Endothelial cell of hepatic sinusoid (primary cell): ENCODE data around the gene CACNA1S.

Source experiments
- in situ Hi-C: cut with HindIII; loops from 2 replicates; pipeline ENCODE4 v1.10.0; 2017; ENCODE audit warnings: low sequenced_read_pairs

The CACNA1S gene

DNA sequence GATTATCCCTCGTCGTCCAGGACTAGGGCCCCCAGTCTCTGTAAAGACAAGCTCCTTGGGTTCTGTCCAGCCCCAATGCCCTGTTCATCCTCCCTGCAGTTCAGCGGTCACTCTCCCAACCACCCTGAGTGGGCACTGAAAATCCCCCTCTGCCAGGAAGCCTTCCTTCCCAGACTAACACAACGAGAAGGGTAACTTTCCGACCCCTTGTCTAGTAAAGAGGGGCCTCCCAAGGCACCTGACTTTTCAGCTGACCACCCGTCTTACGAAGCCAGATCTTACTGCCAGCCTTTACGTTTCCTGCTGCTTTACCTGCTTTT, 28.7 kb upstream of the CACNA1S start:
- in situ Hi-C loops = no loop called here

GRCh38 chr1:201140235-201140940, 28.2 kb upstream of the CACNA1S start:
- in situ Hi-C loops = no loop called here

DNA sequence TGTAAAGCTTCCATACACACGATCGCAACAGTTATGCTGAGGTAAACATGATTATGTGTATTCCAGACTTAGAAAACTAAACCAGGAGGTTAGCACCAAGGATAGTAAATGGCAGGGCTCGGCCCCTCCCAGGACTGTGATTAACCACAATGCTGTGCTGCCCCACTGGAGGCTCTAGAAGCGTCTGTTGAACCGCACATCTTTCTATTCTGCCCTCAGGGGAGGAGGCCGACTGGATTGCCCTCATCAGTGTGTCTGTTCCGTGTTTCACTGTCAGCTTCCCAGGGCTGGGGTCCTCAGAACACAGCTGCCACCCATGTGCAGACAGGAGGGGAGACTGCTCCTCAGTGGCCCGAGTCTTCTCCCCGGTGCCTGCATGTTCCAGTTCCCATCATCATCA, 27.5 kb upstream of the CACNA1S start:
- in situ Hi-C loops = no loop called here

DNA sequence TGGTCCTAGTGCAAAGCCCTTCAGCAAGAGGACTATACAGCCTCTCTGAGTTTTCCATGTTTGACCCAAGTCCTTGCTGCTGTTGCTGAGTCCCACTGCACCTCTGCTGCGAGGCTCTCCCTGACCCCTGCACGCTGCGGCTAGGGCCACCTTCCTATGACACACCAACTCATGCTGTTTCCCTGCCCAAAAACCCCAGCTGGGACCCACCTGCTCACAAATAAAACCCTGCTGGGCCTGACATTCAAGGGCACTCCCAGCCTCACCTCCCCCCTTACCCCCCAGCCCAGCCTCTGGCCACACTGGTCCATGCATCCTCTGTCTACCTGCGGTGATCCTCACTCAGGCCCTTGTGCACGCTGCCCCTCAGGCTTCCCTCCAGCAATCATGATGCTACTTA, 27.1 kb upstream of the CACNA1S start:
- in situ Hi-C loops = no loop called here

- in situ Hi-C loops = no loop called here
Observed at GRCh38 chr1:201138311-201138840, 26.1 kb upstream of the CACNA1S start.

DNA sequence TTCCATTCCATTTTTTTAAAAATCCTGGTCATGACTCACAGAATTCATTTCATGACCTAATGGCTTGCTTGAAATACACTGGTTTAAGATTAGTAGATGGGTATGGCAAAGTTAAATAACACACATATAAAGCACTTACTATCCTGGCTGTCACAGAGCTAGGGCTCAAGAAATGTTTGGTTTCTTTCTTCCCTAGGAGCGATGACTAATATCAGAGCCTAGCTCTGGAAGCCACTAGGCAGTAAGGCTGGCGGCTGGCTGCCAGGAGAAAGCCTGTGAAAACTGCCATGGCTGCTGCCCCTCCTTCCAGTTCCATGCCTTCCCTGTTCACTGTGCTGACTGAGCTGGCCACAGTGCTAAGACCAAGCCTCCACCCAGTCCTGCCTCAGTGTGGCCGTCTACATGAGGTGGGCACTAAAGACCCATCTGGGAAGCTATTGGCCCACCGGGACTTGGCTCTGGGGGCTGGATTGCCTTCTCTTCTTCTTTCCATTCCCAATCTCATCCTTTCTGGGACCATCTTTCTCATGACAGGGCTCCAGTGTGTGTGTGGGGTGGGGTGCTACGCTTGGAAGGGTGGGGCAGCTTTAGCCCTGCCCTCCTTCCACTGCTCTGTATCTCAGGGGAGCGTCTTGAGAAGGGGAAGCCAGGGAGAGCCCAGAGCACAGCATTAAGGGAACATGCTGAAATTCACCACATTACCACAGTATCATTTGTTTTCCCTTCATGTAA, 25.5 kb upstream of the CACNA1S start:
- in situ Hi-C loops = no loop called here

- in situ Hi-C loops = no loop called here
Observed at GRCh38 chr1:201137024-201137392, 24.8 kb upstream of the CACNA1S start.

DNA sequence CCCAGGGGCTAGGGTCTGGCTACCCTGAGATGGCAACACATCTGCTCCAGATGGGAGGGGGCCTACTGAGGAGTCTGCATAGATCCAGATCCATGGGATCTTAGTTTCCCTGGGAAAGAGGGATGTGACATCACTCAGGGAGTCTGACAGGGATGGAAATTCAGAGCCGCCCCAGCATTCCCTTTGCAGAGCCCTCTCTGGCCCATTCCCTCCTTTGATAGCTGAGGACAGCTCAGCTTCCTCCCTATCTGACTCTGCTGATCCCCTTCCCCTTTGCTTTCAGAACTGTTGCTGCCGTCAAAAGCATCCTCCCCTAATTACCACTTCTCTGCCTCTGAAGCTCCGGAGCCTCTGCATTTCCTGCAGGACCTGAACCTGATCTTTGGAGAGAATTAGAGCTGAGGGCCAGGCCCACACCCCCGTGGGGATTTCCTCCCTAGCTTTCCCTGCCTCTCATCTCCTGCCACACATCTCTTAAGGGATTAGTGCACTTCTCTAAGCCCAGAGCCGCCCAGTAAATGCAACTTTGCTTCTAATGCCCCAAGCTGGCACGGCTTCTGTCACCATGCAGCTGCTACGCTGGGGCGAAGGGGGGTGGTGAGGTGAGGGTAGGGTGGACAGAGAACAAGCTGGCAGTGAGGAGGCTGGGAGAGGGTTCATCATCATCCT, 24.3 kb upstream of the CACNA1S start:
- in situ Hi-C loops = no loop called here

DNA sequence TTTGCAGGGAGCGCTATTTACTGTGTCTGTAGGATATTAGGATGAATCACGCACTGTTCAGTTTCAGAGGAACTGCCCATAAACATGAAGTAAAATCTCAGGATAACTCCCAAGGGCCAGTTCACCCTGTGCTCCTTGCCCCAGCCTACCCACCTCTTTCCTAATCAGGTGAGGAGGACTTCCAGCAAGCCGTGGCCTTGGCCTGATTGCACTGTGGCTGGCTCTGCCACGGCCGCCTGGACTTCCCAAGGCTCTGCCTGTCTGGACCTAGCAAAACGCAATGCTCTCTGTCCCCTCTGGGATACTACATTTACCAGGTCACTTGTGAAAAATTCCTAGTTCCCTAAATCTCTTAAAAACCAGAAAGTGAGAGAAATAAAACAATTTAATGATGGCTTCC, 22.2 kb upstream of the CACNA1S start:
- in situ Hi-C loops = no loop called here

DNA sequence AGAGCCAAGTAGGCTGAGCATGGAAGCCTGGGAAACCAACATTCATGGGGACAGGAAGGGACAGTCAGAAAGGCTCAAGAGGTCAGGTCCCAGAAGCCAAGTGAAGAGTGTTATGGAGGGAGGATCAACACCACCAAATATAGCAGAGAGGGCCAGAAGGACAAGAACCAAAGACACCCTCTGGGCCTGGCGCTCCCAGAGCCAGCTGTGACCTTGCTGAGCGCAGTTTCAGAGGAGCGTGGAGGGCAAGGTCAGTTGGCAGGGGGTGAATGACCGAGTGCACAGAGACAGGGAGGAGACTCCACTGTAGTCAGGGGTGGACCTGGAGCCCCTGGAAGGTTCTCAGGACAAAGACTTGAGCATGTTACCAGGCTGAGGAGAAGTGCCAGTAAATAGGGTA, 19.2 kb upstream of the CACNA1S start:
- in situ Hi-C loops = no loop called here

DNA sequence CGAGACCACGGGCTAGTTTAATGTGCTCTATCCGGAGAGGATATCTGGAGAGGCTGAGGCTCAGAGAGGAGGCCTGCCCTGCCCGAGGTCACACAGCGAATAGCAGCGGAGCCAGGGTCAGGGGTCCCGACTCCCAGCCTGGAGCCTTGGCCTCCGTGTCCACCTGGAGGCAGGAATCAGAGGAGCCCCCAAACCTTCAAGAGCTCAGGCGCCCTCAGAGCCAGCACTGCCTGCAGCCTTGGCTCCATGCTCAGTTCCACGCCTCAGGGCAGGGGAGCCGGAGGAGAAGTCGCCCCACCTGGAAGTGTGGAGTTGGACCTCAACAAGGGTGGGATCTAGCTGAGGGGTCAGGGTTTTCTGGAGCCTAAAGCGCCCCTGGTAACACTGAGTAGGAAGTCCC, 16.7 kb upstream of the CACNA1S start:
- in situ Hi-C loops = no loop called here

GRCh38 chr1:201128476-201128875, 16.2 kb upstream of the CACNA1S start:
- in situ Hi-C loops = no loop called here

GRCh38 chr1:201127755-201128455, 15.7 kb upstream of the CACNA1S start:
- in situ Hi-C loops = no loop called here

GRCh38 chr1:201126832-201127754, 14.9 kb upstream of the CACNA1S start, which contains the start of gene ASCL5:
ASCL5 (minus strand) TSS chr1:201127184; CDS start chr1:201115372, 11,812 bp downstream.
- in situ Hi-C loops = no loop called here

- in situ Hi-C loops = no loop called here
Observed at GRCh38 chr1:201126463-201126831, 14.2 kb upstream of the CACNA1S start.

DNA sequence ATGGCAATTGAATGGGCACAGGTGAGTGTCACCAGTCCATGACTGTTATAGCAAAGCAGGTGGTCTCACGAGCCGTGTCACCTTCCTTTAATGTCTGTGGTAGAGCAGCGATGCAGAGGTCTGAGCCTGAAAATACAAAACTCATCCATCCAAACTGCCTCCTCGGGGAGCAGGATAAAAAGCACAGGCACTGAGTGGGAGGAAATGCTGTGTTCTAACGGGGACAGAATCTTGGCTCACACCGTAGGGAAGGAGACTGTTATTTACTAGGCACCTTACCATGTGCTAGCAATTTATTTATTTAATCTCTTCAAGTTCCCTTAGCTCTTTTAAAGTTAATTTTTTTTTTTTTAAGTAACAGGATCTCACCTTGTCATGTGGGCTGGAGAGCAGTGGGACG, 13.6 kb upstream of the CACNA1S start:
- in situ Hi-C loops = no loop called here

DNA sequence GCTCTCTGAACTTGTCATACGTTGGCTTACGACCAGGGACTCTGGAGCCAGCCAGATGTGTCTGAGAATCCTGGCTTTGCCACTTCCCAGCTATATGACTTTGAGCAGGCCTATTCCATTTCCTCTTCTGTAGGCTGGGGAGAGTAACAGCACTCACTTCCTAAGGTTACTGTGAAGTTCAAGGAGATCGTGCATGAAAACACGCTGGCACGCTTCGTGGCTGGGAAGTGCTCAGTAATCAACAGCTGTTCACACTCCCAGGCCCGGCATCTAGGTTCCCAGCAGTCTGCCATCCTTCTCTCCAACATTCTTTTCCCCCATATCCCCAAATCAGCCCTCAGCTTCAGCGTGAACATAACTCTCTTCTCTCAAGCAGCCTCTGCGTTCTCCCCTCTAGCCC, 12.8 kb upstream of the CACNA1S start:
- in situ Hi-C loops = no loop called here

DNA sequence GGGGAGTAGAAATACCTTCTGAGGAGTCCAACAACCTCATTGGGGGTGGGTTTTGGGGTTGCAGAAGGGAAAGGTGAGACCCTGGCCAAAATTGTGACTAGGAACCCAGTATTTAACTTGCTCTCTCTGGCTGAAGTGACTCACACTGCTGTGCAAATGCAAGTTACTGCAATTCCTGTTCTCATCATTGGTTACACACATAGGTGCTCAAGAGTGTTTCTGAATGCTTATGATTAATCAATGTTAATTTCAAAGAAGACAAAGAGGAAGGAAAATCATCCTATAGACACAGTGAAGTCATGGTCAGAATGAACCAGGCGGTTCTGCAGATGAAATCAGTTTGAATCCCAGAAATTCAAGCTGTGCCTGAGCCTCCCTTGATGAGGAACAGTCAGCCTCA, 11.6 kb upstream of the CACNA1S start:
- in situ Hi-C loops = no loop called here

GRCh38 chr1:201122321-201122957, 10.2 kb upstream of the CACNA1S start:
- in situ Hi-C loops = no loop called here
